HG03432 (cell line): Measurements from ENCODE around the gene EXOC3.
"Not testable (repeated sequence)": the region's sequence is repeated elsewhere in the genome, so short reads cannot be mapped to it uniquely, and the experiment has no call there.

Source experiments
- ATAC-seq: cut with Tn5 transposase; IDR thresholded peaks from one replicate; pipeline ENCODE4 v1.9.1; 2021; ENCODE audit warnings: mild to moderate bottlenecking, moderate library complexity; ENCODE audit not compliant: unreplicated experiment

Gene EXOC3

DNA sequence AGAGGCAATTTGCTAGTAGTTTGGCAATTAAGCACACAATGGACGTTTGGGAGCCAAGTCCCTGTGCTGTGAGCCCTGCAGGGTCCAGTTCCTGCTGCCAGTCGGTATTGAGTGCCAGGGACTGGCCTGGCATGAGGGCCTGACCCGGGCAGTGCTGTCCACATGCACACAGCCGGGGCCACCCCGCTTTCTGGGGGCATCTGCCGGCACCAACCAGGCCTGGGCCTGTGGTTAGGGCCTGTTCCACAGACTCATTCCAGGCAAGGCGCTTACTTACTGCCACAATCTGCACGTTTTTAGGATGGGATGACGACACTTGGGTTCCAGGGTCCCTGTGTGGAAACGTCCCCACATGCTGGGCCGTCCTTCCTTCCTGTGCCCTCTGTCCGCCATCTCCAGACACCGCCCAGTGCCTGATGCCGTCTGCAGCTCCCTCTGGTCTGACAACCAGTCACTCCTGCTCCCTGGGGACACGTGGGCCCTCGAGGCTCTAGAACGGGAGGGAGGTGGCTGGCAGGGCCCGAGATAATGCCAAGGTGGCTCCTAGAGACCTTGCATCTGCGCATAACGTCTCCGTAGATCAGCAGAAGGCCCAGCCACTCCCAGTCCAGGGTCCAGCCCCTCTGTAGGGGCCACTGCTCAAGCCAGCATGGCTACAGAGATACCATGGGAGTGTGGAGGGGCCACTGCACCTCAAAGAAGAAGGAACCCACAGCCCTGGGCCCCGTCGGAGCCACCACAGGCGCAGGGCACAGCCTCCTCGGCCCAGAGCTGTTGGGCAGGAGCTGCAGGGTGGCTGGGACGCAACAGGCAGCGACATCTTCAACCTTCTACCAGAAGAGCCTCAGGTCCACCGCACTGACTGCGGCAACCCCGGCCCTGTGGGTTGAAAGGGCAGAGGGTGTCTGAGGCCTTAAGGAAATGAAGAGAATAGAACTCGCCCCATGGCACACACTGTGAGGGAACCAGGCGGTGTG lies 56.5 kb downstream of the EXOC3 start:
- ATAC-seq = no peak

- ATAC-seq = no peak
Measured at GRCh38 chr5:500491-500890, 57.5 kb downstream of the EXOC3 start.

GRCh38 chr5:501105-501830 lies 58.3 kb downstream of the EXOC3 start:
- ATAC-seq = no peak

GRCh38 chr5:501831-502184 lies 58.8 kb downstream of the EXOC3 start:
- no peak for ATAC-seq

- ATAC-seq = no peak
Measured at GRCh38 chr5:502325-503079, 59.5 kb downstream of the EXOC3 start.

DNA sequence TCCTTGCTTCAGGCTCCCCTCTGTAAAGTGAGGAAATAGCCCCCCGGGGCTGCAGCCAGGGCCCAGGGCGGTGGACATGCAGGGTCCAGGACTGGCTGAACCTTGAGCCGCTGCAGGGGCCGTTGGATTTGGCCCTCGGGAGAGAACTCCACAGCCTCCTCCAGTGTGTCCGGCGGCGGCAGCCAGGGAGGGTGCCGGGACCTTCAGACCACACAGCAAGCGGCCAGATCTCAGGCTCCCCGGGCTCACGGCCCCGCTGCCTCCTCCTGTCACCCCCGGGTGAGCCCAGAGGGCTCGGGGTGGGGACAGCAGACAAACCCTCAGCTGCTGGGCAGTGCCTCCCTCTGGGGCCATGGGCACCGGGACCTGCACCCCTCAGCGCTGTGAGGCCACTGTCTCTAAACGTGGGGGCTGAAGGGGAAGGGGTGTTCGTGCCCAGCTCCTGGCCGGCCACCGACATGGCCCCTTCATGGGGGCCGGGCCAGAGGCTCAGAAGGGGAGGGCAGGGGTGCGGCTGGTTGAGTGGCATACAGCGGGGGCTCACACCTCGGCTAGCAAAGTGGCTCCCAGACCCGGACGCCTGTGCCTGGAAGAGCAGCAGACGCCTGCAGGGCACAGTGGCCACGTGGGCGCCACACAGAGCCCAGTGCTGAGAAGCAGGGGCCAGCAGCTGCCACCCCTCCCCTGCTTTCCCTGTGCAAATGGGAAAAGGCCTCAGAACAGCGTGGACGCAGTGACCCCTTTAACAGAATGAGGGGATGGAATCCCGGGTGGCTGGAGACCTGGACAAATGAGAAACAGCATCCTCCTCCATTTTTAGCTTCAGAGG lies 61.6 kb downstream of the EXOC3 start:
- ATAC-seq = no peak

DNA sequence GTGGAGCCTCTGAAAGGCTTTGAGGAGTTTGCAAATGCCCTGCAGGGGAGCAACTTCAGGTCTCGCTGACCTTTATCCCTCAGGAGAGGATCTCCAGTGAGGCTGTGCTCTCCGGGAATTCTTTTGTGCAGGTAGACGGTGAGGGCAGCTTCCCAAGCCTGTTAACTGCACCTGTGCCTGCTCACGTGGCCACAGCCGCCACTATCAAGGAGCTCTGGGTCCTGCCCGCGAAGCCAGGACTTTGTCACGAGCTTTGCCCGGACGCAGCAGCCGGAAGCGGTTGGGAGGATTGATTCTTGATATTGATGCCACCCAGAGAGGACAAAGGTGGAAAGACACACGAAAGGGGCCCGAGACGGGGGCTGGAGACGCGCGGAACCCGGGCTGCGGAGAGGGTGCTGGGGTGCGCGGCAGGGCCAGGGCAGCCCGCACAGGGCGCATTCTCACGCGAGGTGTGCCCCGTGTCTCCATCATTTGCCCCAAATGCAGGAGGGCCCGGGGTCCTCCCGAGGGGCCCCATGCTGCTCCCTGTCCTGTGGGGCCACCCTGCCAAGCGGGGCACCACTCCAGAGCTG lies 63.1 kb downstream of the EXOC3 start:
- ATAC-seq = no peak

DNA sequence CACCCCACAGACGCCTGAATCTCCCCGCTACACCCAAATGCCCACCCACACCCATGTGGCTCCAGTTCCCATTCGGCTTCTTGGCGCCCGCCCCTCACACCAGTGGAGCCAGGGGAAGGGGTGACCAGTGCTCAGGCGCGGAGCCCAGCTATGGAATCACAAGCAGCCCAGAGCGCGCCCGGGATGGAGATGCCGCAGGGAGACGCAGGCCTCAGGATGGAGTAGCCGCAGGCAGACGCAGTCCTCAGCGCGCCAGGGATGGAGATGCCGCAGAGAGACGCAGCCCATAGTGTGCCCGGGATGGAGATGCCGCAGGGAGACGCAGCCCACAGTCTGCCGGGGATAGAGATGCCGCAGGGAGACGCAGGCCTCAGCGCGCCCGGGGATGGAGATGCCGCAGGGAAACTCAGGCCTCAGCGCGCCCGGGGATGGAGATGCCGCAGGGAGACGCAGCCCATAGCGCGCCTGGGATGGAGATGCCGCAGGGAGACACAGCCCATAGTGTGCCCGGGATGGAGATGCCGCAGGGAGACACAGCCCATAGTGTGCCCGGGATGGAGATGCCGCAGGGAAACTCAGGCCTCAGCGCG lies 65.1 kb downstream of the EXOC3 start:
- ATAC-seq = not testable (repeated sequence)

GRCh38 chr5:509611-510185 lies 66.7 kb downstream of the EXOC3 start:
- no peak for ATAC-seq

GRCh38 chr5:510521-510920 lies 67.5 kb downstream of the EXOC3 start:
- ATAC-seq = no peak

DNA sequence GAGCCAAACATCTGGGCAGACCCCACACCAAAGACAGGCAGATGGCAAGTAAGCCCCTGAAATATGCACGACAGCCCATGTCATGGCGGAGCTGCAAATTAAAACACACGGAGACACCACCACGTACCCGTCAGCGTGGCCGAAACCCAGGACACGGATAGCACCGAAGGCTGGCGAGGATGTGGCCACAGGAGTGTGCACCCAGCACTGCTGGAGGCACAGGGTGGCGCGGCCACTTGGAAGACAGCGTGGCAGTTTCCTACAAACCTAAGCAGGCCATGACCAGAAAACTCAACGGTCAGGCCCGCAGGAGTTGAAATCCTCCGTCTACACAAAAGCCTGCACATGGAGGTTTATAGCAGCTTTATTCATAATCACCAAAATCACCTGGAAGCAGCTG lies 68.5 kb downstream of the EXOC3 start:
- ATAC-seq = no peak

GRCh38 chr5:513216-514100 lies 70.5 kb downstream of the EXOC3 start:
- no peak for ATAC-seq

DNA sequence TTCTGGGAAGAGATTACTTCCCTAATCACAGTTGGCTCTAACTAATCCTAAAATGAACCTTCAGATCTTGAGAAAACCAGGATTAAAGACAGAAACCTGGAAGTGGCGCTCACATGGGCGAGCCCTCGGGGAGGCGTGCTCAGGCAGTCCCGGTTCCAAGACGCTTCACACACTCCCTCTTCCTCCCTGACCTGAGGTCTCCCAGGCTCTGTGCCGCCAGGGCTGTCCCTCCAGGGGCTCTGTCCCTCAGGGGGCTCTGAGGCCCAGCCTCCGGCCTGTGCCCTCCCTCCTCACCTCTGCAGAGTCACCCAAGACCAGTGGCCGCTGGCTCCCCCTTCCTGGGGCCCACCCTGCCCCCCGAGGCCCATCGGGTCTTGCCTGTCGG lies 71.1 kb downstream of the EXOC3 start:
- ATAC-seq = no peak

GRCh38 chr5:514673-515072 lies 71.7 kb downstream of the EXOC3 start:
- ATAC-seq = no peak

DNA sequence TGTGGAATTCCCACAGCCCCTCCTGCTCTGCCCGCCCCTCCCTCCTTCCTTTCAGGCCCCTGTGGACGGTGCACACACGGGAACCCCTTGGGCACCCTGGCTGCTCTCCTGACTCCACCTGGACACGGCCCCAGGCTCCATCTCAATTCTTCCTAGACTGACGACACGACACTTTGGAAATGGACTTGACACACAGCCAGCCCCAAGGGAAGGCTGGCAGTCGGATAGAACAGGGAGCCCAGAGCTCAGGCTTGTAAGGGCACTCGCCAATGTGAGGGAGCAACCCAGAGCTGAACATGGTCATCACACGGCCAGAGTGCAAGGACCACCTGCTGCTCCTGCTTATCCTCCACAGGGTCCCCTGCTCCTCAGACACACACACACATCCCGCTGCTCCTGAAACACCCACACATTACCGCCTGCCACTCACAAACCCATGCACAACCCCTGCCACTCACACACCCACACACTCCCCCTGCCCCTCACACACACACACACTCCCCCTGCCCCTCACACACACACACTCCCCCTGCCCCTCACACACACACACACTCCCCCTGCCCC lies 72.4 kb downstream of the EXOC3 start:
- no peak for ATAC-seq

- ATAC-seq = no peak
Measured at GRCh38 chr5:516338-516925, 73.5 kb downstream of the EXOC3 start.
